Bronchial epithelial cell (primary cell): ENCODE data around the gene ZNF330. TPM values are rescaled to one million over a fixed set of nuclear protein-coding genes. Genes with fewer than 3 reads are reported as not detected.

Experiments
- DNase-seq: peaks from one replicate; pipeline ENCODE4 v3.0.0-alpha.2; 2010; ENCODE audit warnings: low read depth
- FAIRE-seq: peaks from 2 replicates; lab custom pipeline; 2011; peaks lifted over from hg19 to GRCh38; lab: Jason Lieb, UNC
- H3K27me3 ChIP-seq: 2 replicates; pipeline ENCODE4 v1.5.1; 2011; ENCODE audit warnings: low read length; ENCODE audit not compliant: control insufficient read depth, insufficient read depth
- H3K36me3 ChIP-seq: 2 replicates; pipeline ENCODE4 v1.5.1; 2011; ENCODE audit warnings: low read length; ENCODE audit not compliant: control insufficient read depth, insufficient read depth
- H3K4me3 ChIP-seq: 2 replicates; pipeline ENCODE4 v1.5.1; 2011; ENCODE audit warnings: mild to moderate bottlenecking, low read depth, low read length, control low read depth
- total RNA-seq: library from RNA; depleted of rRNA; stranded (reverse); fragments of >200 nt; gene quantifications from 2 replicates; pipeline ENCODE4 v1.2.1, GENCODE V29; 2014
- TF ChIP-seq, protein P1 (sequence below): IDR thresholded peaks from 2 replicates; pipeline ENCODE4 v1.5.1; 2011; ENCODE audit warnings: mild to moderate bottlenecking, moderate library complexity, low read length, control low read depth, inconsistent platforms; ENCODE audit not compliant: insufficient read depth, severe bottlenecking

Gene ZNF330
- total RNA-seq, 1 donor from 2014 or later, result 42.4 TPM

GRCh38 chr4:141240671-141241070, 20.0 kb downstream of the ZNF330 start:
- Histone ChIP-seq H3K27me3 (no peaks in the 10 kb centered on the region), H3K36me3 (no peaks in the 10 kb centered on the region), H3K4me3 (no peak overlapping the region)
- DNase-seq, result no peak
- TF ChIP-seq, protein P1, sequence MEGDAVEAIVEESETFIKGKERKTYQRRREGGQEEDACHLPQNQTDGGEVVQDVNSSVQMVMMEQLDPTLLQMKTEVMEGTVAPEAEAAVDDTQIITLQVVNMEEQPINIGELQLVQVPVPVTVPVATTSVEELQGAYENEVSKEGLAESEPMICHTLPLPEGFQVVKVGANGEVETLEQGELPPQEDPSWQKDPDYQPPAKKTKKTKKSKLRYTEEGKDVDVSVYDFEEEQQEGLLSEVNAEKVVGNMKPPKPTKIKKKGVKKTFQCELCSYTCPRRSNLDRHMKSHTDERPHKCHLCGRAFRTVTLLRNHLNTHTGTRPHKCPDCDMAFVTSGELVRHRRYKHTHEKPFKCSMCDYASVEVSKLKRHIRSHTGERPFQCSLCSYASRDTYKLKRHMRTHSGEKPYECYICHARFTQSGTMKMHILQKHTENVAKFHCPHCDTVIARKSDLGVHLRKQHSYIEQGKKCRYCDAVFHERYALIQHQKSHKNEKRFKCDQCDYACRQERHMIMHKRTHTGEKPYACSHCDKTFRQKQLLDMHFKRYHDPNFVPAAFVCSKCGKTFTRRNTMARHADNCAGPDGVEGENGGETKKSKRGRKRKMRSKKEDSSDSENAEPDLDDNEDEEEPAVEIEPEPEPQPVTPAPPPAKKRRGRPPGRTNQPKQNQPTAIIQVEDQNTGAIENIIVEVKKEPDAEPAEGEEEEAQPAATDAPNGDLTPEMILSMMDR, result no peak
- FAIRE-seq, result no peak

- Histone ChIP-seq H3K36me3 (no peaks in the 10 kb centered on the region), H3K27me3 (no peaks in the 10 kb centered on the region), H3K4me3 (no peak overlapping the region)
- FAIRE-seq, result no peak
- no peak for DNase-seq
- TF ChIP-seq, protein P1, result no peak
Measured at GRCh38 chr4:141241986-141242385, 21.3 kb downstream of the ZNF330 start.

- TF ChIP-seq, protein P1, result no peak
- Histone ChIP-seq H3K27me3 (no peaks in the 10 kb centered on the region), H3K4me3 (no peak overlapping the region), H3K36me3 (no peaks in the 10 kb centered on the region)
- DNase-seq (no peak), FAIRE-seq (no peak)
Measured at GRCh38 chr4:141244419-141244818, 23.7 kb downstream of the ZNF330 start.

GRCh38 chr4:141246243-141246642, 25.5 kb downstream of the ZNF330 start:
- DNase-seq, result no peak
- no peaks in the 10 kb centered on the region for H3K36me3 ChIP-seq
- TF ChIP-seq, protein P1, result no peak
- H3K4me3 ChIP-seq, result no peak overlapping the region
- no peaks in the 10 kb centered on the region for H3K27me3 ChIP-seq
- FAIRE-seq, result no peak

- FAIRE-seq (no peak), DNase-seq (peak; percentile 23)
- TF ChIP-seq, protein P1, result no peak
- Histone ChIP-seq H3K27me3 (no peaks in the 10 kb centered on the region), H3K36me3 (no peaks in the 10 kb centered on the region), H3K4me3 (no peak overlapping the region)
Measured at GRCh38 chr4:141246683-141247429, 26.2 kb downstream of the ZNF330 start.

- TF ChIP-seq, protein P1, result no peak
- no peak for FAIRE-seq
- Histone ChIP-seq H3K36me3 (no peaks in the 10 kb centered on the region), H3K27me3 (no peaks in the 10 kb centered on the region), H3K4me3 (no peak overlapping the region)
- DNase-seq, result no peak
Measured at GRCh38 chr4:141247430-141247780, 26.7 kb downstream of the ZNF330 start.
